HepG2 (cell line): Measurements from ENCODE around the gene EPB41L4A. TPM values are rescaled to one million over a fixed set of nuclear protein-coding genes. Genes with fewer than 3 reads are reported as not detected.

Source experiments
- ATAC-seq: fragments of 200-7000 bp; cut with Tn5 transposase; 3 replicates; pipeline ENCODE4 v1.9.1; 2020; ENCODE audit warnings: mild to moderate bottlenecking, moderate library complexity
- BruUV-seq: library from RNA; stranded (reverse); fragments of 400-500 nt; replicated peaks from 2 replicates; lab custom pipeline; 2021; lab: Mats Ljungman, UMichigan
- CTCF ChIA-PET: fragments of 300-600 bp; formaldehyde crosslinking; extraction: SDS; loops from one replicate; lab custom pipeline; 2021; ENCODE audit warnings: low total read pairs, inconsistent platforms, low intra/inter-chr PET ratio; lab: Yijun Ruan, JAX
- POLR2A ChIA-PET: fragments of 350-600 bp; sonication (Branson Sonifier 250); formaldehyde crosslinking; loops from one replicate; lab custom pipeline; 2020; ENCODE audit warnings: antibody characterized with exemption, inconsistent platforms; lab: Yijun Ruan, JAX
- DNase-seq: peaks from one replicate; pipeline ENCODE4 v3.0.0-alpha.2; 2015; ENCODE audit warnings: low spot score
- FAIRE-seq: peaks from 3 replicates; lab custom pipeline; 2011; peaks lifted over from hg19 to GRCh38; lab: Jason Lieb, UNC
- H2AFZ ChIP-seq: one replicate; pipeline ENCODE4 v1.6.1; 2011; ENCODE audit warnings: low read length, inconsistent platforms
- H3K27ac ChIP-seq: fragments of 300-600 bp; 3 replicates; pipeline ENCODE4 v1.8.0; 2011; ENCODE audit warnings: mixed run types, mild to moderate bottlenecking, mixed read lengths, low read length, inconsistent platforms; ENCODE audit not compliant: insufficient read depth; ENCODE audit errors: extremely low read length
- H3K27me3 ChIP-seq, 2 experiments: fragments of 200-600 bp in 1 of 2; 2 replicates in 1 of 2; 3 replicates in 1 of 2; pipeline versions ENCODE4 v1.6.0 to v1.8.0; 2011; ENCODE audit warnings: low read length in 2 of 2, mild to moderate bottlenecking in 2 of 2, moderate library complexity in 2 of 2, inconsistent platforms in 1 of 2; ENCODE audit not compliant: insufficient read depth in 2 of 2, control insufficient read depth in 1 of 2
- H3K36me3 ChIP-seq, 2 experiments: fragments of 200-600 bp in 1 of 2; replicated peaks in 1 of 2; 2 replicates in 1 of 2; 3 replicates in 1 of 2; pipeline versions ENCODE4 v1.5.1 to v1.8.0; 2011; ENCODE audit warnings: low read length in 2 of 2, inconsistent platforms in 1 of 2; ENCODE audit not compliant: insufficient read depth in 2 of 2, control insufficient read depth in 1 of 2
- H3K4me1 ChIP-seq: 2 replicates; pipeline ENCODE4 v1.5.1; 2012; ENCODE audit warnings: low read length, inconsistent platforms; ENCODE audit not compliant: insufficient read depth
- H3K4me2 ChIP-seq: 2 replicates; pipeline ENCODE4 v1.6.0; 2011; ENCODE audit warnings: low read depth, low read length, inconsistent platforms
- H3K4me3 ChIP-seq, 3 experiments: fragments of 200-600 bp in 1 of 3; sonication (generic), shearing (Covaris generic) in 1 of 3; replicated peaks in 1 of 3; 2 replicates each; pipeline ENCODE4 v1.5.1; 2011 to 2016; ENCODE audit warnings: low read length in 3 of 3, inconsistent platforms in 2 of 3, low read depth in 2 of 3, mild to moderate bottlenecking in 2 of 3, control low read depth in 1 of 3, mixed read lengths in 1 of 3; ENCODE audit not compliant: insufficient read depth in 1 of 3
- H3K79me2 ChIP-seq: one replicate; pipeline ENCODE4 v1.6.1; 2011; ENCODE audit warnings: low read length, inconsistent platforms; ENCODE audit not compliant: insufficient read depth
- H3K9ac ChIP-seq: 2 replicates; pipeline ENCODE4 v1.6.0; 2011; ENCODE audit warnings: mild to moderate bottlenecking, low read depth, low read length, inconsistent platforms; ENCODE audit not compliant: insufficient read depth
- H3K9me3 ChIP-seq: 2 replicates; pipeline ENCODE4 v1.5.1; 2012; ENCODE audit warnings: mild to moderate bottlenecking, low read length
- H4K20me1 ChIP-seq: 2 replicates; pipeline ENCODE4 v1.6.0; 2011; ENCODE audit warnings: inconsistent platforms, mild to moderate bottlenecking, low read length, moderate library complexity; ENCODE audit not compliant: insufficient read depth
- FOXA1 ChIP-seq, 2 experiments: fragments of 450-650 bp in 1 of 2; sonication (generic) in 1 of 2; formaldehyde crosslinking in 1 of 2; IDR thresholded peaks; 2 replicates each; pipeline versions ENCODE4 v1.4.0 to v1.6.1; 2016 to 2020; ENCODE audit warnings: missing genetic modification reagents in 1 of 2
- GATAD1 ChIP-seq: IDR thresholded peaks from 2 replicates; pipeline ENCODE4 v1.6.1; 2016; ENCODE audit warnings: missing genetic modification reagents, missing compliant biosample characterization
- HOXA9 ChIP-seq: sonication (generic); formaldehyde crosslinking; IDR thresholded peaks from 2 replicates; pipeline ENCODE4 v1.8.1; 2022; ENCODE audit warnings: missing genetic modification reagents, mild to moderate bottlenecking, moderate library complexity, borderline replicate concordance
- KDM1A ChIP-seq: IDR thresholded peaks from 2 replicates; pipeline ENCODE4 v1.6.1; 2016; ENCODE audit warnings: missing compliant biosample characterization
- NR1H2 ChIP-seq: sonication (generic); formaldehyde crosslinking; IDR thresholded peaks from 2 replicates; pipeline ENCODE4 v1.8.1; 2022; ENCODE audit warnings: low read depth, missing genetic modification reagents, borderline replicate concordance
- SALL1 ChIP-seq: sonication (generic); formaldehyde crosslinking; IDR thresholded peaks from 2 replicates; pipeline ENCODE4 v1.8.0; 2022; ENCODE audit warnings: mild to moderate bottlenecking, missing genetic modification reagents
- SMARCE1 ChIP-seq: fragments of 450-650 bp; IDR thresholded peaks from 2 replicates; pipeline ENCODE4 v1.6.1; 2017; ENCODE audit warnings: borderline replicate concordance
- ZNF24 ChIP-seq: fragments of 450-650 bp; IDR thresholded peaks from 2 replicates; pipeline ENCODE4 v1.6.1; 2017; ENCODE audit warnings: antibody characterized with exemption, mild to moderate bottlenecking
- ZSCAN29 ChIP-seq: sonication (generic); formaldehyde crosslinking; conservative IDR thresholded peaks from 2 replicates; pipeline ENCODE4 v1.4.0; 2020; ENCODE audit warnings: mild to moderate bottlenecking, missing genetic modification reagents
- WGBS: methylation state at CpG from one replicate; pipeline ENCODE4 v1.1.6; 2017; ENCODE audit warnings: low lambda C conversion rate; 5-methylcytosine and 5-hydroxymethylcytosine counted together
- in situ Hi-C: cut with HindIII; loops from 2 replicates; pipeline ENCODE4 v1.10.0; 2017; ENCODE audit warnings: low pct_unique_long_range_greater_than_20kb; ENCODE audit not compliant: extremely low pct_ligation_motif_present
- intact Hi-C: fragments of 100-400 bp; cut with micrococcal nuclease; formaldehyde crosslinking; loops from one replicate; pipeline ENCODE4 v1.10.0; 2022; ENCODE audit not compliant: unreplicated experiment
- polyA plus RNA-seq, 8 experiments: library from polyadenylated mRNA; depleted of rRNA in 3 of 8; stranded (reverse) in 7 of 8; unstranded in 1 of 8; fragments of >200 nt; fragmentation: Illumina TruSeq in 4 of 8; extraction: Trizol in 4 of 8; gene quantifications; 2 replicates each; pipeline versions ENCODE4 v1.2.1 to v1.2.3, GENCODE V29; 2011 to 2016; ENCODE audit warnings: low read depth in 4 of 8, missing spikeins in 1 of 8, mixed read lengths in 1 of 8; ENCODE audit not compliant: insufficient read depth in 1 of 8
- total RNA-seq, 5 experiments: library from RNA; depleted of rRNA; stranded (reverse); fragments of >200 nt; fragmentation: Illumina TruSeq; extraction: Trizol; gene quantifications; 2 replicates each; pipeline ENCODE4 v1.2.3, GENCODE V29; 2016; ENCODE audit warnings: low read depth in 1 of 5
- TF ChIP-seq, protein P1 (sequence below): sonication (generic); formaldehyde crosslinking; IDR thresholded peaks from 2 replicates; pipeline ENCODE4 v1.4.0; 2020; ENCODE audit warnings: missing genetic modification reagents
- TF ChIP-seq, protein P2 (sequence below): sonication (generic); formaldehyde crosslinking; IDR thresholded peaks from 2 replicates; pipeline ENCODE4 v1.5.0; 2020; ENCODE audit warnings: missing genetic modification reagents
- TF ChIP-seq, protein P3 (sequence below): sonication (generic); formaldehyde crosslinking; IDR thresholded peaks from 2 replicates; pipeline ENCODE4; 2020; ENCODE audit warnings: missing genetic modification reagents, mild to moderate bottlenecking, borderline replicate concordance
- TF ChIP-seq, protein P4 (sequence below): sonication (generic); formaldehyde crosslinking; IDR thresholded peaks from 2 replicates; pipeline ENCODE4 v1.4.0; 2020; ENCODE audit warnings: missing genetic modification reagents

EPB41L4A gene
- total and polyA plus RNA-seq, 2 of the 13 experiments (the other 11 are each of a cell fraction or from before 2014, with no cell fraction given): 0.07 TPM; not detected in 1

DNA sequence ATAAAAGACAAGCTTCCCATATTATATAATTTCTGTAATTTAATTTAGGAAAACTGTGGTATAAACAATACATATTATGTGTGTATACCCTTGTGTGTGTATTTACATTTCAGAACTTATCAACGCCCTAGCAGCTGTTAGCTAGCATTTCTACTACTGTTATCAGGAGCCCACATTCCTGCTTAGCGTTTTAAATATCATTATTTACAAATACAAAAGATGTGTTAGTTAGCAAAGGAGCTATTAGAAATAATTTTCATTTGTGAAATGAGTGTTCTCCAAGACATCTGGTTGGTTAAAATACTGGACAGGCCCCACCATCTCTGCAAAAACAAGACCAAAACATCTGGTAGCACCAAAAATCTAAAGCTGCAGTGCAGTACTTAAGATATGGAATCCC, 48.0 kb downstream of the EPB41L4A start:
- ChIA-PET CTCF (no interaction called here), POLR2A (no interaction called here)
- Histone ChIP-seq H4K20me1 (no peaks in the 10 kb centered on the region), H3K36me3 (no peaks in the 10 kb centered on the region), H3K79me2 (no peaks in the 10 kb centered on the region), H2AFZ (no peak overlapping the region), H3K27me3 (no peaks in the 10 kb centered on the region; a peak in 1 of 5 replicates), H3K4me3 (no peak overlapping the region), H3K9ac (no peak overlapping the region), H3K4me1 (no peaks in the 10 kb centered on the region), H3K4me2 (no peak overlapping the region), H3K27ac (no peak overlapping the region), H3K9me3 (no peaks in the 10 kb centered on the region)
- no TSS peak for BruUV-seq
- ATAC-seq: no peak
- FAIRE-seq: no peak
- no peak for DNase-seq
- WGBS: 1% methylated on average over 2 of the region's 2 CpGs
- in situ Hi-C loops: no loop called here
- no peak for TF ChIP-seq KDM1A (CRISPR knock-in tag)
- no peak for TF ChIP-seq NR1H2 (CRISPR knock-in tag)
- no peak for TF ChIP-seq SALL1 (CRISPR knock-in tag)
- TF ChIP-seq FOXA1 (IDR thresholded peaks at IDR 0.05): no peak
- no peak for TF ChIP-seq FOXA1 (CRISPR knock-in tag; IDR thresholded peaks at IDR 0.05)
- TF ChIP-seq SMARCE1: no peak
- TF ChIP-seq, protein P1, sequence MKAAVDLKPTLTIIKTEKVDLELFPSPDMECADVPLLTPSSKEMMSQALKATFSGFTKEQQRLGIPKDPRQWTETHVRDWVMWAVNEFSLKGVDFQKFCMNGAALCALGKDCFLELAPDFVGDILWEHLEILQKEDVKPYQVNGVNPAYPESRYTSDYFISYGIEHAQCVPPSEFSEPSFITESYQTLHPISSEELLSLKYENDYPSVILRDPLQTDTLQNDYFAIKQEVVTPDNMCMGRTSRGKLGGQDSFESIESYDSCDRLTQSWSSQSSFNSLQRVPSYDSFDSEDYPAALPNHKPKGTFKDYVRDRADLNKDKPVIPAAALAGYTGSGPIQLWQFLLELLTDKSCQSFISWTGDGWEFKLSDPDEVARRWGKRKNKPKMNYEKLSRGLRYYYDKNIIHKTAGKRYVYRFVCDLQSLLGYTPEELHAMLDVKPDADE (CRISPR knock-in tag): no peak
- no peak for TF ChIP-seq GATAD1 (CRISPR knock-in tag)
- TF ChIP-seq ZSCAN29 (CRISPR knock-in tag): no peak
- TF ChIP-seq HOXA9 (CRISPR knock-in tag): no peak
- TF ChIP-seq, protein P2, sequence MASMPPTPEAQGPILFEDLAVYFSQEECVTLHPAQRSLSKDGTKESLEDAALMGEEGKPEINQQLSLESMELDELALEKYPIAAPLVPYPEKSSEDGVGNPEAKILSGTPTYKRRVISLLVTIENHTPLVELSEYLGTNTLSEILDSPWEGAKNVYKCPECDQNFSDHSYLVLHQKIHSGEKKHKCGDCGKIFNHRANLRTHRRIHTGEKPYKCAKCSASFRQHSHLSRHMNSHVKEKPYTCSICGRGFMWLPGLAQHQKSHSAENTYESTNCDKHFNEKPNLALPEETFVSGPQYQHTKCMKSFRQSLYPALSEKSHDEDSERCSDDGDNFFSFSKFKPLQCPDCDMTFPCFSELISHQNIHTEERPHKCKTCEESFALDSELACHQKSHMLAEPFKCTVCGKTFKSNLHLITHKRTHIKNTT (CRISPR knock-in tag): no peak
- TF ChIP-seq ZNF24: no peak
- TF ChIP-seq, protein P3, sequence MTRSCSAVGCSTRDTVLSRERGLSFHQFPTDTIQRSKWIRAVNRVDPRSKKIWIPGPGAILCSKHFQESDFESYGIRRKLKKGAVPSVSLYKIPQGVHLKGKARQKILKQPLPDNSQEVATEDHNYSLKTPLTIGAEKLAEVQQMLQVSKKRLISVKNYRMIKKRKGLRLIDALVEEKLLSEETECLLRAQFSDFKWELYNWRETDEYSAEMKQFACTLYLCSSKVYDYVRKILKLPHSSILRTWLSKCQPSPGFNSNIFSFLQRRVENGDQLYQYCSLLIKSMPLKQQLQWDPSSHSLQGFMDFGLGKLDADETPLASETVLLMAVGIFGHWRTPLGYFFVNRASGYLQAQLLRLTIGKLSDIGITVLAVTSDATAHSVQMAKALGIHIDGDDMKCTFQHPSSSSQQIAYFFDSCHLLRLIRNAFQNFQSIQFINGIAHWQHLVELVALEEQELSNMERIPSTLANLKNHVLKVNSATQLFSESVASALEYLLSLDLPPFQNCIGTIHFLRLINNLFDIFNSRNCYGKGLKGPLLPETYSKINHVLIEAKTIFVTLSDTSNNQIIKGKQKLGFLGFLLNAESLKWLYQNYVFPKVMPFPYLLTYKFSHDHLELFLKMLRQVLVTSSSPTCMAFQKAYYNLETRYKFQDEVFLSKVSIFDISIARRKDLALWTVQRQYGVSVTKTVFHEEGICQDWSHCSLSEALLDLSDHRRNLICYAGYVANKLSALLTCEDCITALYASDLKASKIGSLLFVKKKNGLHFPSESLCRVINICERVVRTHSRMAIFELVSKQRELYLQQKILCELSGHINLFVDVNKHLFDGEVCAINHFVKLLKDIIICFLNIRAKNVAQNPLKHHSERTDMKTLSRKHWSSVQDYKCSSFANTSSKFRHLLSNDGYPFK: no peak
- TF ChIP-seq, protein P4, sequence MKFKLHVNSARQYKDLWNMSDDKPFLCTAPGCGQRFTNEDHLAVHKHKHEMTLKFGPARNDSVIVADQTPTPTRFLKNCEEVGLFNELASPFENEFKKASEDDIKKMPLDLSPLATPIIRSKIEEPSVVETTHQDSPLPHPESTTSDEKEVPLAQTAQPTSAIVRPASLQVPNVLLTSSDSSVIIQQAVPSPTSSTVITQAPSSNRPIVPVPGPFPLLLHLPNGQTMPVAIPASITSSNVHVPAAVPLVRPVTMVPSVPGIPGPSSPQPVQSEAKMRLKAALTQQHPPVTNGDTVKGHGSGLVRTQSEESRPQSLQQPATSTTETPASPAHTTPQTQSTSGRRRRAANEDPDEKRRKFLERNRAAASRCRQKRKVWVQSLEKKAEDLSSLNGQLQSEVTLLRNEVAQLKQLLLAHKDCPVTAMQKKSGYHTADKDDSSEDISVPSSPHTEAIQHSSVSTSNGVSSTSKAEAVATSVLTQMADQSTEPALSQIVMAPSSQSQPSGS (CRISPR knock-in tag): no peak
- intact Hi-C loops: no loop called here
